Measurements from ENCODE around the gene TMX1.
A peak's percentile ranks its signal among the peaks of the same experiment; 100 is the strongest.
"Not testable (repeated sequence)": the region's sequence is repeated elsewhere in the genome, so short reads cannot be mapped to it uniquely, and the experiment has no call there.

The TMX1 gene

GRCh38 chr14:51239813-51240803 is at the start of gene TMX1:
Gene TMX1, plus strand, starts transcription at chr14:51240247. Its CDS starts 46 bp downstream, at chr14:51240293.
- DNase-seq: peak; percentile 100

- no peak for DNase-seq
Observed at GRCh38 chr14:51201890-51202289, 38.2 kb upstream of the TMX1 start.

- DNase-seq: no peak
Observed at GRCh38 chr14:51202914-51203665, 37.0 kb upstream of the TMX1 start.

- no peak for DNase-seq
Observed at GRCh38 chr14:51203881-51204280, 36.2 kb upstream of the TMX1 start.

GRCh38 chr14:51205486-51205885 is 34.6 kb upstream of the TMX1 start:
- no peak for DNase-seq

- no peak for DNase-seq
Observed at GRCh38 chr14:51206462-51206861, 33.6 kb upstream of the TMX1 start.

GRCh38 chr14:51207621-51208020 is 32.4 kb upstream of the TMX1 start:
- DNase-seq: no peak

- DNase-seq: no peak
Observed at GRCh38 chr14:51208982-51209381, 31.1 kb upstream of the TMX1 start.

- no peak for DNase-seq
Observed at GRCh38 chr14:51209457-51209856, 30.6 kb upstream of the TMX1 start.

GRCh38 chr14:51210594-51210993 is 29.5 kb upstream of the TMX1 start:
- DNase-seq: no peak

- DNase-seq: no peak
Observed at GRCh38 chr14:51211149-51211548, 28.9 kb upstream of the TMX1 start.

- DNase-seq: no peak
Observed at GRCh38 chr14:51216602-51217001, 23.4 kb upstream of the TMX1 start.

- DNase-seq: peak; percentile 37
Observed at GRCh38 chr14:51219473-51220448, 20.3 kb upstream of the TMX1 start.

GRCh38 chr14:51223463-51223862 is 16.6 kb upstream of the TMX1 start:
- DNase-seq: not testable (repeated sequence)

- DNase-seq: no peak
Observed at GRCh38 chr14:51224551-51224950, 15.5 kb upstream of the TMX1 start.

GRCh38 chr14:51225751-51226150 is 14.3 kb upstream of the TMX1 start:
- no peak for DNase-seq

- DNase-seq: no peak
Observed at GRCh38 chr14:51228391-51228790, 11.7 kb upstream of the TMX1 start.

- no peak for DNase-seq
Observed at GRCh38 chr14:51228890-51229289, 11.2 kb upstream of the TMX1 start.

- peak; percentile 92 for DNase-seq
Observed at GRCh38 chr14:51236314-51236713, 3.7 kb upstream of the TMX1 start.

GRCh38 chr14:51240804-51241380 is 845 bp downstream of the TMX1 start:
- no peak for DNase-seq

GRCh38 chr14:51242545-51243490 is 2.8 kb downstream of the TMX1 start:
- DNase-seq: peak; percentile 10
